Measurements from ENCODE around the gene RPS24.
"Not testable (repeated sequence)": the region's sequence is repeated elsewhere in the genome, so short reads cannot be mapped to it uniquely, and the experiment has no call there.

Gene RPS24

GRCh38 chr10:78065611-78066010, 31.9 kb downstream of the RPS24 start:
- TF ChIP-seq CTCF (conservative IDR thresholded peaks at IDR 0.05; ENCODE audit: low read length), result no peak
- no peak overlapping the region for H3K4me3 ChIP-seq (ENCODE audit: low read length)
- no peak for DNase-seq (ENCODE audit: low read depth)

- TF ChIP-seq CTCF (conservative IDR thresholded peaks at IDR 0.05; ENCODE audit: low read length), result no peak
- no peak for DNase-seq (ENCODE audit: low read depth)
- H3K4me3 ChIP-seq (ENCODE audit: low read length), result no peak overlapping the region
Measured at GRCh38 chr10:78066012-78066411, 32.3 kb downstream of the RPS24 start.

GRCh38 chr10:78066728-78067430, 33.2 kb downstream of the RPS24 start:
- no peak for TF ChIP-seq CTCF (conservative IDR thresholded peaks at IDR 0.05; ENCODE audit: low read length)
- no peak for DNase-seq (ENCODE audit: low read depth)
- no peak overlapping the region for H3K4me3 ChIP-seq (ENCODE audit: low read length)

- TF ChIP-seq CTCF (conservative IDR thresholded peaks at IDR 0.05; ENCODE audit: low read length), result no peak
- H3K4me3 ChIP-seq (ENCODE audit: low read length), result no peak overlapping the region
- no peak for DNase-seq (ENCODE audit: low read depth)
Measured at GRCh38 chr10:78069151-78069550, 35.5 kb downstream of the RPS24 start.

GRCh38 chr10:78070064-78070463, 36.4 kb downstream of the RPS24 start:
- H3K4me3 ChIP-seq (ENCODE audit: low read length); DNase-seq (ENCODE audit: low read depth): not testable (repeated sequence)

- DNase-seq (ENCODE audit: low read depth), result no peak
- TF ChIP-seq CTCF (conservative IDR thresholded peaks at IDR 0.05; ENCODE audit: low read length), result no peak
- no peak overlapping the region for H3K4me3 ChIP-seq (ENCODE audit: low read length)
Measured at GRCh38 chr10:78070726-78071125, 37.1 kb downstream of the RPS24 start.

- no peak for DNase-seq (ENCODE audit: low read depth)
- H3K4me3 ChIP-seq (ENCODE audit: low read length), result no peak overlapping the region
Measured at GRCh38 chr10:78071140-78071856, 37.6 kb downstream of the RPS24 start.

More at GRCh38 chr10:78071140-78071856, 37.6 kb downstream of the RPS24 start:
- no peak for TF ChIP-seq CTCF (conservative IDR thresholded peaks at IDR 0.05; ENCODE audit: low read length)

All from AG10803 (cell line).